ENCODE measurements around the gene MRPL53. TPM values are rescaled to one million over a fixed set of nuclear protein-coding genes. Genes with fewer than 3 reads are reported as not detected.

Gene MRPL53
- total RNA-seq (2014; rRNA removed; shearing (Covaris generic)), result 49.6 and 62.0 TPM in 2 replicates

DNA sequence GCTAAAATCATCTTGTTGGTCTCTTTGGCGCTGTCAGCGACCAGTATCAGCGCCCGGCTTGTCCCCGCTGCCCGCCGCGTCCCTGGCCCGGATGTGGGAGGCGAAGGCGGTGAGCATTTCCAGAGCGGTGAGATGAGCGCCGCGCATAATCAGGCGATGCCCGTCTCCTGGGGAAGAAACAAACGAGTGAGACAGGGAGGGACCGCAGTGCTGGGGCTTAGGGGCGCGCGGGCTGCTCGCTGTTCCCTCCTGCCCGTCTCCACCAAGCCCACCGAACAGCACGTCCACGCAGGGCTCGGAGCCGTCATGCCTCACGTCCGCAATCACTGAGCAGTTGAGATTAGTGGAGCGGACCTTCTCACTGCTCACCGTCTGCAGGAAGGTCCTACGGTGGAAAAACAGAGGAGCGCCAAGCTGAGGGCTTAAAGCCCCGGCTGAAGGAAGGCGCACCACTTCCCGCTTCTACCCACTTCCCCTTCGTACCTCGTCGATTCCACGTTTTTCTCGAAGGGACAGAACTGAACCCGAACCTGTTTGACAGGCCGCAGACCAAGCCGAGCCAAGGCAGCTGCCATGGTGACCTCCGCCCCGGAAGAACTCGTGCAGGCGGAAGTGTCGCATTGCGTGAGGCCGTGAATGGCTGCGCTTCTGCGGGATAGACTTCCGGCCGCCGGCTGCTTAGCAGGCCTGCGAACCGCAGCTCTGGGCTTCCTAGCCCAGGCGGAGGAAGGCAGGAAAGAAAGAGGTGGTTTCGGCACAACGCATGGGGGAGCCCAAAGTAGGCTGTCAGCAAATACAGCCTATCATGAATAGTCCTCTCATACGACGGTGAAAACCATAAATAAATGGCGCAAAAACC, at the start of gene MRPL53:
MRPL53 (minus strand) TSS at position 595 of the 859 bp plus-strand sequence; CDS start at position 575, 20 bp downstream.
- Histone ChIP-seq H3K9me3 (replicated peaks) (no peaks in the 10 kb centered on the region), H3K4me1 (peaks cover 3% of the 10 kb centered on the region; the same call in 1 of the 2 replicates), H3K36me3 (peaks cover 7% of the 10 kb centered on the region; the same call in 1 of the 2 replicates), H3K4me3 (peak within 1 kb of the TSS; percentile 78), H3K27me3 (no peaks in the 10 kb centered on the region), H3K27ac (peak within 1 kb of the TSS; percentile 76)
- DNase-seq, result peak; percentile 96 to 98

DNA sequence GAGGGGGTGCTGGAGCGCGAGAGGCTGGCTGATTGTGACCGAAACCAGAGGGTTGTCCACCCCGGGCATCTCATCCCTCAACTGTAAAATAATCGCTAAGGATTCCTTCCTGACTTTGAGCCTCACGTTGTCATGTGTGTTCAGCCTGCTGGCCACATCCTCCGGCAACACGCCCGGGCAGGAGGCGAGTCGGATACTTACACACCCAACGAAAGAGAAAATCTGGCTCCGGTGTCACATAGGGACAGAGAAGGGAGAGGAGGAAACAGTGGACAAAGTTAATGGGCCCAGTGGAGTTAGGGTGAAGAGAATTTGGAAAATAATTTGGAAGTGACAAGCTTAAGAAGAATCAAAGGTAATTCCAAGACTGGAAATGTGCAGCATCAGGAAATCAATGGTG, 44.2 kb upstream of the MRPL53 start:
- DNase-seq, result no peak
- H3K4me3 ChIP-seq, result no peak overlapping the region
- H3K4me1 ChIP-seq, result no peaks in the 10 kb centered on the region
- no peaks in the 10 kb centered on the region for H3K27me3 ChIP-seq
- H3K27ac ChIP-seq, result no peak overlapping the region
- no peaks in the 10 kb centered on the region for H3K36me3 ChIP-seq
- no peaks in the 10 kb centered on the region for H3K9me3 ChIP-seq (replicated peaks)

DNA sequence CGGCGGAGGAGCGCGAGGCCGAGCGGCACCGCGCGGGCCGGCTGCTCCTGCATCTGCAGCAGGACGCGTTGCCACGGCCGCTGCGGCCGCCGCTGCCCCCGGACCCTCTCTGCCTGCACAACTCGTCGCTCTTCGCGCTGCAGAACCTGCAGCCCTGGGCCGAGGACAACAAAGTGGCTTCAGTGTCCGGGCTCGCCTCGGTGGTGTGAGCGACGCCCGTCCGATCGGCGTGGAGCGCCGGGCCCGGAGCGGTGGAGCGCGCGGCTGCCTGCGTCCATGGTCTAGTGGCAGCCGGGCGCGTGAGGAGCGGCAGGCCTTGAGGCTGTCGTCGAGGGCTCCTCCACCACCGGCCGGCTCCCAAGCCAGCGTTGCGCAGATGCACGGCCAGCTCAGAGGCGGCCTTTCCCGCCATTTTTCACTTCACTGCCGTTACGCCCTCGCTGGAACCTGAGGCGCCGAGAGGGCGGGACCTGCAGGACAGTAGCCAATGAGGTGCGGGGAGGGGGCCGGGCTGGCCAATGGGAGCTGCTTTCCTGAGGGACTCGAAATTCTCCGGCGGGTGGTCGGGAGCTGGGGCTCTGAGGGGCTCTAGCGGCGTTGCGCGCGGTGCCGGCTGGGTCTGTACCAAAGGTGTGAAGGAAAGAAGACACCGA, 43.6 kb upstream of the MRPL53 start:
- no peak overlapping the region for H3K27ac ChIP-seq
- no peaks in the 10 kb centered on the region for H3K9me3 ChIP-seq (replicated peaks)
- no peaks in the 10 kb centered on the region for H3K27me3 ChIP-seq
- H3K36me3 ChIP-seq, result no peaks in the 10 kb centered on the region
- no peak for DNase-seq
- no peak overlapping the region for H3K4me3 ChIP-seq
- H3K4me1 ChIP-seq, result no peaks in the 10 kb centered on the region

DNA sequence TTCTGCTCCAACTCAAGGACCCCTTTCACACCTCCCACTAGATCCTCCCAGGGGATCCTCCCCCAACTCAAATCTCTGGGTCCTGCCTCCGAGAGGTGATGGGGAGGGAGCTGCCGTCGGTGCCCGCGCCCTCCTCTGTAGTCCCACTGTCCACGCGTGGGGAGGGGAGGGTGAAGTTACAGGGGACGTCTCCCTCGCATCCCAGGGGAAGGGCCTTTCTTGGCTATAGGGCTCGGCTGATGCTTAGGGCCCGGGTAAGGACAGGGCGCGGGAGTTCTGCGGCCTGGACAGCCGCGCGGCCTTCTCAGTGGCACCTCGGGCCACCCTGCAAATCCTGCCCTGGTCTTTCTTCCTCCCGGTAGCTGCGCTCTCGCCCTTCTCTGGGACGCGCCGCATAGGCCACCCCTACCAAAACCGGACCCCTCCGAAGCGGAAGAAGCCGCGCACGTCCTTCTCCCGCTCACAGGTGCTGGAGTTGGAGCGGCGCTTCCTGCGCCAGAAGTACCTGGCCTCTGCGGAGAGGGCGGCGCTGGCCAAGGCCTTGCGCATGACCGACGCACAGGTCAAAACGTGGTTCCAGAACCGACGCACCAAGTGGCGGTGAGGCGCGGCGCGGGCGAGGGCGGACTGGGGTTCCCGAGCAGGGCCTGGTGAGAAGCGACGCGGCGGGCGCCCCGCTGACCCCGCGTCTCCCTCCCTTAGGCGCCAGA, 42.9 kb upstream of the MRPL53 start:
- no peak for DNase-seq
- H3K4me3 ChIP-seq, result no peak overlapping the region
- H3K27me3 ChIP-seq, result no peaks in the 10 kb centered on the region
- H3K4me1 ChIP-seq, result no peaks in the 10 kb centered on the region
- no peak overlapping the region for H3K27ac ChIP-seq
- no peaks in the 10 kb centered on the region for H3K36me3 ChIP-seq
- no peaks in the 10 kb centered on the region for H3K9me3 ChIP-seq (replicated peaks)

DNA sequence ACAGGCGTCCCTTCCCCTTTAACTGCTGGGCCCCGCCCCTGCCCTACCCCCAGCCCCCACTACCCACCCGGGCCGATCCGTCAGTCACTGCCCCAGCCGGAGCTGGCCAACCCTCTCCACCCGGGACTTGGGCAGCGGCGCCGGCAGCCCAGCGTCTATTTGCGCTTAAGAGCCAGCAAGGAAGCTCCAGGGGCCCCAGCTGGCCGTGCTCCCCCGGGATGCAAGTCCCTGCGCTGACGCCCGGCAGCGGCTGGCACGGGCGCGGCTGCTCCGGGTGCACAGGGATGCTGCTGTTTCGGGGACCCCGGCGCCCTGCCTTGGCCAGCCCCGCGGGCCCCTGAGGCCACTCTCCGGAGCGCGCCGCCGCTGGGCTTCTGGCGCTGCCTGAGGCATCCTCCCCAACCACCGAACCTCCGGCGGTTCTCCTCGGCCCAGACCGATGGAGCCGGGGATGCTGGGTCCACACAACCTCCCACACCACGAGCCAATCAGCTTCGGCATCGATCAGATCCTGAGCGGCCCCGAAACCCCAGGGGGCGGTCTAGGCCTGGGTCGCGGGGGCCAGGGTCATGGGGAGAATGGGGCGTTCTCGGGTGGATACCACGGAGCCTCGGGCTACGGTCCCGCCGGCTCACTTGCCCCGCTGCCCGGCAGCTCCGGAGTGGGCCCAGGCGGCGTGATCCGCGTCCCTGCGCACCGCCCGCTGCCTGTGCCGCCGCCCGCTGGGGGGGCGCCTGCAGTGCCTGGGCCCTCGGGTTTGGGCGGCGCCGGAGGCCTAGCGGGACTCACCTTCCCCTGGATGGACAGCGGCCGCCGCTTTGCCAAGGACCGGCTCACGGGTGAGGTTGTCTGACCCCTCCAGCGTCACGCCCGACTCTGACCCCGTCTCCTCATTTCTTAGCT, 42.1 kb upstream of the MRPL53 start, which contains the start of gene TLX2:
TLX2 (plus strand) TSS at position 83 of the 903 bp plus-strand sequence; CDS start at position 440, 357 bp downstream.
- Histone ChIP-seq H3K36me3 (no peaks in the 10 kb centered on the region), H3K27me3 (no peaks in the 10 kb centered on the region), H3K9me3 (replicated peaks) (no peaks in the 10 kb centered on the region), H3K4me1 (no peaks in the 10 kb centered on the region), H3K27ac (no peak within 1 kb of the TSS), H3K4me3 (no peak within 1 kb of the TSS)
- DNase-seq, result no peak

DNA sequence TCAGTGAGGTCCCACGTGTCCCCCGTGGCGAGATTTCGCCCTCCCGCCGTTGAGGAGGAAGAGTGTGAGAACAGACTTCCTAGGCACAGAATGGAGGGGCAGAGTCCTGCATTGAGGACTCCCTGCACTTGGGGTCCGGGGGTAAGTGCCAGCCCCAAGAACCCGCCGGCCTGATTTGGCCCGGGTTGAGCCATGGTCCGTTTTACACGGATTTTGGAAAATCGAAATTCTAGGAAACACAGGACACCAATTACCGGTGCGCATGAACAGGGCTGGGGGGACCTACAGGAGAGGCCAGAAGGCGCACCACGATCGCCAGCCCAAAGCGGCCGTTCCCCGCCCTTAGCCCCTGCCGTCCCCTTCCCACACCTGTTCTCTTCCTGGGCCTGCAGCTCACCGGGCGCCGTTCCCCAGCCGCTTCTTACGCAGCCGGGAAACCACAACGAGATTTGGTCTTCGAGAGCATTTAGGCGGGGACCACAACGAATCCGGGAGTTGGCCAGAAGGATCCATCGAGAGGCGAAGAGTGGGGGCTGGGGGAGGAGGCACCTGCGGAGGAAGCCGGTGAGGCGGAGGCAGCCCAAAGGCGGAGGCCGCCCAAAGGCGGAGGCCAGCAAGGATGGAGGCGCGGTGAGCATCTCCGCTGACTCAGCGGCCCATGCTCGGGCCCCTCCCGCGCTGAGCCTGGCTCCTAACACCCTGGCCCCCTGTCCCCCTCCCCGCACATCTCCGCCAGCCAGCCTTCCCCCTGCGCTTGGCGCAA, 41.3 kb upstream of the MRPL53 start:
- H3K4me1 ChIP-seq, result peaks cover under 1% of the 10 kb centered on the region; the same call in 1 of the 2 replicates
- no peak overlapping the region for H3K4me3 ChIP-seq
- no peak for DNase-seq
- no peaks in the 10 kb centered on the region for H3K9me3 ChIP-seq (replicated peaks)
- no peaks in the 10 kb centered on the region for H3K27me3 ChIP-seq
- H3K36me3 ChIP-seq, result no peaks in the 10 kb centered on the region
- no peak overlapping the region for H3K27ac ChIP-seq

DNA sequence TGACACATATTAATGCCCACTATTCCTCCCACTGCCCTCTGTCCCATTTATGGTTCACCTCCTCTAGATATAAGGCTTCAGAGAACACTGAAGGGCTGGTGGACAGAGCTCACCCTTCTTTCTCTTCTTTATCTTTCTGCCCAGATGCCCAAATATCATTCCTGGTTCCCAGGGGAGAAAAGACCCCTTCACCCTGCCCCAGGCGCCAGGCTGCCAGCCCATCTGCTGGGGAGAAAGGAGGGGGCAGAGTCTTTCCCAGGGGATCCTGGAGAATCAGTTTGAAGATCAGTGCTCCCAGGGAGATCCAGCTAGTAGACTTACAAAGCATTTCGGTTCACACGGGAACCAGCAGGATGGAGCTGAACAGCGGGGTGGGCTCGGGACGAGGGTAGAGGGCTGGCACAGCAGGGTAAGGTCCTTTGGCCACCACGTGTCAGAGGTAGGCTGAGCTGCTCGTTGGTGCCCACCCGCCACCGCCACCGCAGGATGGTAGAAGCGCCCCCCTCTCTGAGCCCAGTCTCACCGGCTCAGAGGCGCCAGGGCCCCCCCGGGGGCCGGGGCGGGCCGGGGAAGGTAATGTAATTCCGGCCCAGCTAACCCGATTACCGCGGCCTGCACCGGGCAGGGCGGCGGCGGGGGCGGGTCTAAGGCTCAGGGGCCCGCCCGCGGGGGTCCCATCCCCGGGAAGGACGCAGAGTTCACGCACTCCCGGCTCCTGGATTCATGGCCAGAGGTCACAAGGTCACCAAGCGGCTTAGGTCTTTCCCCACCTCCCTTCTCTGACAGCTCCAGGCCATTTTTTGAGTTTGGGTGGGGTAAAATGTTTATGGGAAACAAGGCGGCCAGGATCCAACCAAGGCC, 40.5 kb upstream of the MRPL53 start:
- H3K4me1 ChIP-seq, result peaks cover 8% of the 10 kb centered on the region; the same call in 1 of the 2 replicates
- no peaks in the 10 kb centered on the region for H3K27me3 ChIP-seq
- no peaks in the 10 kb centered on the region for H3K9me3 ChIP-seq (replicated peaks)
- no peak overlapping the region for H3K4me3 ChIP-seq
- no peak overlapping the region for H3K27ac ChIP-seq
- H3K36me3 ChIP-seq, result no peaks in the 10 kb centered on the region
- no peak for DNase-seq

DNA sequence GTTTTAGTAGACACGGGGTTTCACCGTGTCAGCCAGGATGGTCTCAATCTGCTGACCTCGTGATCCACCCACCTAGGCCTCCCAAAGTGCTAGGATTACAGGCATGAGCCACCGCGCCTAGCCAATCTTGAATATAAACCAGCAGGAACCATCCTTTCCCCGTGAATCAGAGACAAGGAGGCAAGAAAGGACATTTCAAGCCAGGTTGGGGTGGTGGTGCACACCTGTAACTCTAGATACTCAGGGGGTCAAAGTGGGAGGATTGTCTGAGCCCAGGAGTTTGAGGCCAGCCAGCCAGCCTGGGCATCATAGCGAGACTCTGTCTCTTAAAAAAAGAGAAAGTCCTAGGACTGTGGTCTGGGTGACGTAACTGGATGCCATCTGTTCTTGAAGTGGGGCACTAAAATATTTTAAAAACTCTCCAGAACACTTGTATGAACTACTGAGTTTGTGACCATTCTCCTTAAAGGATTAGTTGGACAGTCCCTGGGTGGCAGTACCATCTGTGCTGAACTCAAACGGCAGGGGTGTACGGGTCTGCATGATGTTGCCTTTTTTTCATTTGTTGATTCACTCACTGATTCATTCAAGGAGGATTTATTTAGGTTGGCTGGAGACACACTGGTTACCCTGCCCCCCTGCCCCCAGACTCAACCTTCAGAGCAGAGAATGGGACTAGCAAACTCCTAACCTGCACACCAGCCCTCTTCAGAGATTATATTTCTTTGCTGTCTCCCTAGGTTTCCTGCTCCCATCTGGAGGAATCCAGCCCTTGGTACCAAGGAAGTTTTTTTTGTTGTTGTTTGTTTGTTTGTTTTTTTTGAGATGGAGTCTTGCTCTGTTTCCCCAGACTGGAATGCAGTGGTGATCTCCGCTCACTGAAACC, 38.9 kb upstream of the MRPL53 start:
- no peaks in the 10 kb centered on the region for H3K9me3 ChIP-seq (replicated peaks)
- H3K36me3 ChIP-seq, result no peaks in the 10 kb centered on the region
- peaks cover 8% of the 10 kb centered on the region; the same call in 1 of the 2 replicates for H3K4me1 ChIP-seq
- H3K27ac ChIP-seq, result no peak overlapping the region
- H3K27me3 ChIP-seq, result no peaks in the 10 kb centered on the region
- no peak overlapping the region for H3K4me3 ChIP-seq
- DNase-seq, result peak in 1 of 2 experiments; percentile 38

DNA sequence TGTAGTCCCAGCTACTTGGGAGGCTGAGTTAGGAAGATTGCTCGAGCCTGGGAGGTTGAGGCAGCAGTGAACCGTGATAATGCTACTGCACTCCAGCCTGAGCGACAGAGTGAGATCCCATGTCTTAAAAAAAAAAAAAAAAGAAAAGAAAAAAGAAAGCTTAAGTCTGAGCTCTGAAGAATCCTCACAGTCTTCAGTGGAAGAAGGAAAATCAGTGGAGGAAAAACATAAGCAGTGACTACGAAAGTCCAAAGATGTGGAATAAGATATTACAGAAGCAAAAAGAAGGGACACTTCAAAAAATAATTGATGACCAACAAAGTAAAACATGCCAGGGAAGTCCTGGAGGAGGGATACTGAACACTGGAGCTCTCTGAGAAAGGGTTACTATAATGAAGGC, 37.8 kb upstream of the MRPL53 start:
- Histone ChIP-seq H3K4me1 (peaks cover 8% of the 10 kb centered on the region; the same call in 1 of the 2 replicates), H3K4me3 (no peak overlapping the region), H3K27ac (no peak overlapping the region), H3K36me3 (no peaks in the 10 kb centered on the region), H3K27me3 (no peaks in the 10 kb centered on the region), H3K9me3 (replicated peaks) (no peaks in the 10 kb centered on the region)
- DNase-seq, result no peak

DNA sequence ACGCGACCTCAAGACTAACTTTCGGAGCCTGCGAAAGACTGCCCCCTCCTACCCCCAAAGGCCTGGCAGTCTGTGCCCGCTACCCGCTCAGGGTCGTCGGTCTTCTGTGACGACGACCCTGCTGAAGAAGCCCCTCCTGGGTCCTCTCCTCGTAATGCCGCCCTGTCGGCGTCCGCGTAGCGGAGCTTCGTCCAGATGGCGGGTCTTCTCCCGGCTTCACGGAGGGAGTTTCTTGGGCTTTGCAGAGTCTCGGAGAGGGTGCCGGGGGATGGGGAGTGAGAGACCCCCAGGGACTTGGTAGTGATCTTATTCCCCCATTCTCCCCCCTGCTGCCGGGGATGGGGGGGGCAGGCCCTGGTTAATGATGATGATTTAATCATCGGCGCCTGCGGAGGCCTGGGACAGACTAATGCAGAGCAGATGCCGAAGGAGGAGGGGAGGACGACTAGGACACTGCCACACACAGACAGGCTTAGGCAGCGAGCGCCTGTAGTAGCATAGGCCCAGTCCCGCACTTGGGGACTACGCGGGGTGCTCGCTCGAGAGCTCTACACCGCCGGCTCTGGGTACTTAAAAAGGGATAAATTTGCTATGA, 35.5 kb upstream of the MRPL53 start:
- no peaks in the 10 kb centered on the region for H3K27me3 ChIP-seq

DNA sequence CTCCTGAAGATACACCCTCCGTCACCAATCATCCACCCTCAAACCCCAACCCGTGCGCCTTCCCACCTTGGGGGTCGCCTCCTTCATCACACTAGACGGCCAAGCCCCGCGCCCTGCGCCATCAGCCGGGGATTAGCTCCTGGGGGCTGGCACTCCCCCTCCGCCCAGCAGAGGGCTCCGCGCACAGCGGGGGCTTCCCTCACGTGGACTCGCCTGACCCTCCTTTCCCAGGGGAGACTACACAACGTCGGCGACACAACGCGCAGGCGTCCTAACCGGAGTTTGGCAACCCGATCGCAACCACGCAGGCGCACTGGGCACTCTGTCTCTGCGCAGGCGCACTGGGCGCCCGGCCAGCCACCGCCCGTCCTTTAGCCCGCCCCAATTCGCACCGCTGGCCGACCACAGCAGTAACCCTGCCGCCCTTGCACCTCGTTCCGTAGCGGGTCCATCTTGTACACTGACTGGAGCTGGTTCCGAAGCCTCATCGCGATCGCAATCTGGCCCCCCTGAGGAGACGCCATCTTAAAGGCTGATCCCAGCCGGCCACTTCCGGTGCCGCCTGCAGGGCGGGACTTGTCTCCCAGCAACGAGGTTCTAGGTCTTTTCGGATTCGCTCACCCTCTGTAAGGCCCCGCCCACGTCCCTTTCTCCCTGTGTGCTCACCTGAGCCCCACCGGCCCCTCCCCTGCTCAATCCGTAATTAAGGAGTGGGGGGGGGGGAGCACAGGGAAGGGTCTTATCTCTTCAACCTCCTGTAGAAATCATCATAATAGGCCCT, 34.9 kb upstream of the MRPL53 start, which contains the start of gene PCGF1:
PCGF1 (minus strand) TSS at position 551 of the 781 bp plus-strand sequence; CDS start at position 524, 27 bp downstream.
- peak within 1 kb of the TSS; percentile 89 for H3K4me3 ChIP-seq
- H3K4me1 ChIP-seq, result peaks cover 8% of the 10 kb centered on the region; the same call in 1 of the 2 replicates
- no peaks in the 10 kb centered on the region for H3K36me3 ChIP-seq
- DNase-seq, result peak; percentile 99
- H3K27ac ChIP-seq, result peak within 1 kb of the TSS; percentile 95
- no peaks in the 10 kb centered on the region for H3K9me3 ChIP-seq (replicated peaks)
- no peaks in the 10 kb centered on the region for H3K27me3 ChIP-seq

More for the DNA sequence above, 35.5 kb upstream of the MRPL53 start:
- DNase-seq, result peak; percentile 55 to 58
- Histone ChIP-seq H3K4me1 (peaks cover 8% of the 10 kb centered on the region; the same call in 1 of the 2 replicates), H3K9me3 (replicated peaks) (no peaks in the 10 kb centered on the region), H3K27ac (peak overlapping the region; percentile 95), H3K36me3 (no peaks in the 10 kb centered on the region), H3K4me3 (peak overlapping the region; percentile 89)
